ENCODE measurements around the gene HDDC2.

DNA sequence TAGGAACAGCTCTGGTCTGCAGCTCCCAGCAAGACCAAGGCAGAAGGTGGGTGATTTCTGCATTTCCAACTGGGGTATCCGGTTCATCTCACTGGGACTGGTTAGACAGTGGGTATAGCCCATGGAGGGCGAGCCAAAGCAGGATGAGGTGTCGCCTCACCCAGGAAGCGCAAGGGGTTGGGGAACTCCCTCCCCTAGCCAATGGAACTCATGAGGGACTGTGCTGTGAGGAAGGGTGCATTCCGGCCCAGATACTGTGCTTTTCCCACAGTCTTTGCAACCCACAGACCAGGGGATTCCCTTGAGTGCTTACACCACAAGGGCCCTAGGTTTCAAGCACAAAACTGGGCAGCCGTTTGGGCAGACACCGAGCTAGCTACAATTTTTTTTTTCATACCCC is 21.8 kb downstream of the HDDC2 start:
- TF ChIP-seq CTCF (IDR thresholded peaks at IDR 0.05; ENCODE audit: insufficient read depth, low read length, poor library complexity, severe bottlenecking) (no peak), EZH2phosphoT487 (conservative IDR thresholded peaks at IDR 0.05; ENCODE audit: low read length) (no peak)

Data from SU-DHL-6 (cell line).